ENCODE data around the gene GP5. TPM values are rescaled to one million over a fixed set of nuclear protein-coding genes. Genes with fewer than 3 reads are reported as not detected.

Gene GP5
- total RNA-seq, 1 experiment from 2014 or later = not detected

DNA sequence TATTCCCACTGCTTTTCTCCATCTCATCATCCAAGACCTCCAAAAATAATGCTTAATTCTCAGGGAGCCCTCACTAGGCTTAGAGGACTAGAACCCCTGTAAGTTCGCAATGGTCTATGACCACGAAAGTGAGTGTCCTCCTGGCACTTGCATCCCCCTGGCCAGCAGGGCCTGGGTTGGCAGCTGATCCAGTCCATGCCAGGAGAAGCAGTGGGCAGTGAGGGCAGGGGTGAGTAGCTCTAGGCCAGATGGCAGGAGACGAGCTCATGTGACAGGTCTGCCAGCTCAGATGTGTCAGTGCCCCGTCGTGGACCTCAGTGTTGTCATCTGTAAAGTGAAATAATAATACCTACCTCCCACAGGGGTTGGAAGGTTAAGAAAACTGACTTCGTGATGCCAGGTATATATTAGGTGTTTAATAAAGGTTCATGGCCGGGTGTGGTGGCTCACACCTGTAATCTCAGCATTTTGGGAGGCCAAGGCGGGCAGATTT, 11.1 kb downstream of the GP5 start:
- Histone ChIP-seq H2BK5ac (ENCODE audit: insufficient read length, low read length) (no peak overlapping the region), H3K27ac (ENCODE audit: insufficient read length, low read depth, low read length) (no peak overlapping the region), H3T11ph (ENCODE audit: low read length) (no peak overlapping the region), H4K91ac (ENCODE audit: insufficient read length, low read depth, low read length) (no peak overlapping the region), H3K18ac (ENCODE audit: insufficient read length, low read depth, low read length) (no peak overlapping the region), H2BK15ac (ENCODE audit: low read depth, low read length) (no peak overlapping the region), H3K9ac (ENCODE audit: extremely low read depth, insufficient read length, low read length) (no peak overlapping the region), H2AK5ac (ENCODE audit: insufficient read length, low read length) (no peak overlapping the region), H3K23ac (ENCODE audit: insufficient read length, low read depth, low read length) (no peak overlapping the region), H2BK12ac (ENCODE audit: insufficient read length, low read depth, low read length) (no peak overlapping the region), H3K27me3 (ENCODE audit: insufficient read depth, low read length) (no peaks in the 10 kb centered on the region), H4K5ac (ENCODE audit: insufficient read length, low read depth, low read length) (no peak overlapping the region), H2BK120ac (ENCODE audit: low read depth, low read length, poor library complexity, severe bottlenecking) (no peak overlapping the region), H2BK20ac (ENCODE audit: low read depth, low read length, poor library complexity, severe bottlenecking) (no peak overlapping the region), H2AFZ (ENCODE audit: low read length) (no peak overlapping the region), H3K23me2 (ENCODE audit: insufficient read length, low read depth, low read length, poor library complexity, severe bottlenecking) (no peaks in the 10 kb centered on the region), H3K4me2 (ENCODE audit: insufficient read depth, insufficient read length, low read length) (no peak overlapping the region), H4K8ac (replicated peaks; ENCODE audit: insufficient read length, low read depth, low read length) (no peak overlapping the region), H3K79me2 (ENCODE audit: insufficient read depth, low read length) (no peaks in the 10 kb centered on the region), H3K56ac (ENCODE audit: insufficient read length, low read depth, low read length) (no peak overlapping the region), H3K4me1 (ENCODE audit: insufficient read depth, low read length) (no peaks in the 10 kb centered on the region), H3K4ac (ENCODE audit: low read depth, low read length) (no peak overlapping the region), H3K14ac (ENCODE audit: insufficient read depth, low read length) (no peak overlapping the region), H4K20me1 (ENCODE audit: control insufficient read depth, insufficient read depth, insufficient read length) (no peaks in the 10 kb centered on the region), H3K9me3 (ENCODE audit: control insufficient read depth, low read depth, low read length) (no peaks in the 10 kb centered on the region), H3K79me1 (ENCODE audit: insufficient read depth, low read depth, low read length, poor library complexity, severe bottlenecking) (no peaks in the 10 kb centered on the region)
- Mint-ChIP-seq H3K4me3 (no peak overlapping the region), H3K27me3 (ENCODE audit: low read depth) (peaks cover 4% of the 10 kb centered on the region; the same call in 1 of the 2 replicates), H3K4me1 (peaks cover 21 to 29% of the 10 kb centered on the region in 2 experiments), H3K9me3 (peaks cover 6 to 8% of the 10 kb centered on the region in 2 experiments), H3K27ac (no peak overlapping the region), H3K36me3 (ENCODE audit: insufficient read depth in 1 of 3, low read depth in 3 of 3) (peaks cover 0 to 10% (median 0%) of the 10 kb centered on the region in 3 experiments; a peak in 4 of 7 replicates)
- TF ChIP-seq, protein P1, sequence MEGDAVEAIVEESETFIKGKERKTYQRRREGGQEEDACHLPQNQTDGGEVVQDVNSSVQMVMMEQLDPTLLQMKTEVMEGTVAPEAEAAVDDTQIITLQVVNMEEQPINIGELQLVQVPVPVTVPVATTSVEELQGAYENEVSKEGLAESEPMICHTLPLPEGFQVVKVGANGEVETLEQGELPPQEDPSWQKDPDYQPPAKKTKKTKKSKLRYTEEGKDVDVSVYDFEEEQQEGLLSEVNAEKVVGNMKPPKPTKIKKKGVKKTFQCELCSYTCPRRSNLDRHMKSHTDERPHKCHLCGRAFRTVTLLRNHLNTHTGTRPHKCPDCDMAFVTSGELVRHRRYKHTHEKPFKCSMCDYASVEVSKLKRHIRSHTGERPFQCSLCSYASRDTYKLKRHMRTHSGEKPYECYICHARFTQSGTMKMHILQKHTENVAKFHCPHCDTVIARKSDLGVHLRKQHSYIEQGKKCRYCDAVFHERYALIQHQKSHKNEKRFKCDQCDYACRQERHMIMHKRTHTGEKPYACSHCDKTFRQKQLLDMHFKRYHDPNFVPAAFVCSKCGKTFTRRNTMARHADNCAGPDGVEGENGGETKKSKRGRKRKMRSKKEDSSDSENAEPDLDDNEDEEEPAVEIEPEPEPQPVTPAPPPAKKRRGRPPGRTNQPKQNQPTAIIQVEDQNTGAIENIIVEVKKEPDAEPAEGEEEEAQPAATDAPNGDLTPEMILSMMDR (conservative IDR thresholded peaks at IDR 0.05) = no peak
- no peak for DNase-seq
- no CpG with 5 or more reads among the region's 8 CpGs for WGBS (ENCODE audit: extremely low coverage, insufficient read length, low lambda C conversion rate)

Measured in H9 (cell line).